ENCODE data around the gene BANF2. TPM values are rescaled to one million over a fixed set of nuclear protein-coding genes. Genes with fewer than 3 reads are reported as not detected.

BANF2 gene
- total and polyA plus RNA-seq, 2 of the 13 experiments (the other 11 are each of a cell fraction or from before 2014, with no cell fraction given), result 0.35 TPM; not detected in 1

DNA sequence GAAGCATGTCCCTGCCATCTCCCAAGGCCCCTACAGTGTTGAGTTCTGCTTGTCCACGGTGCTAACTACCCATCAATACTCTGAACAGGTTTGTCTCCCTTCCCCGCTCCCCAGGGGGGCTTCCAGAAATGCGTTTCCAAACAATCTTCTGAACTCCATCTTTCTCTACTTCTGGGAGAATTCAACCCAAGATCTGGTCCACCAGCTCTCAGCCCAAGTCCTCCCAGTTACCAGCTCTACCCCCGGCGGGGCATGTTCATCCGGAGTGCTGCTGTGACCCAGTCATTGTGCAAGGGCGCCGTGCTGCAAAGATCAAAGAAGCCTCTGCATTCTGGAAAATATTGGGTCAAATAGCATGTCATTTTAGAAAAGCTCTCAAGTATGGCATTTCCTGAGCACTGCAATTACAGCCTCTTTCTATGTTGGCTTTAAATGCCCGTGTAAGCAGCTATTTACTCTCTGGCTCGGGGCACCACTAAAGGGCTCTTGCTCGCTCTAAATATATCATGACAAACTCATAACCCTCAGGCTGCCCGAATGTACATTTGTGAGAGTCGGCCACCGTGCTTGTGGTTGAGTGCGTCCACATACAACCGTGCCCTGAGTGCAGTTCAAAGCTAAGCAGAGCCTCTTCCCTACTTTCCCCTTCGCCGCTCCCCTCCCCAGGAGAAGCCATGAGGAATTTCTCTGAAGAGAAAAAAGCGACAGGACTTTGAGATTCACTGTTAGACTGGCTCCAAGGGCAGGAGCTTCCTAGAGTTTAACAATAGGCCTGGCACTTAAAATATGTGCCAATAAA lies 71.6 kb downstream of the BANF2 start (continued):
- TF ChIP-seq SMYD3 (CRISPR knock-in tag; IDR thresholded peaks at IDR 0.05) (no peak), ZNF331 (CRISPR knock-in tag; IDR thresholded peaks at IDR 0.05) (peak; percentile 74; the same call in 1 of the 2 replicates), MAFK (conservative IDR thresholded peaks at IDR 0.05 in 1 of 2, IDR thresholded peaks at IDR 0.05 in 1 of 2; ENCODE audit: low read length in 2 of 2) (no peak), U2AF1 (optimal IDR thresholded peaks at IDR 0.05; ENCODE audit: low read depth, low read length) (peak; percentile 74), HIVEP1 (CRISPR knock-in tag; IDR thresholded peaks at IDR 0.05) (peak; percentile 54; the same call in 1 of the 2 replicates), HDAC2 (CRISPR knock-in tag; IDR thresholded peaks at IDR 0.05) (peak; percentile 93), ZBTB34 (CRISPR knock-in tag; IDR thresholded peaks at IDR 0.05) (peak; percentile 61; the same call in 1 of the 2 replicates), ZNF446 (CRISPR knock-in tag; IDR thresholded peaks at IDR 0.05) (peak; percentile 84; the same call in 1 of the 2 replicates), FOXJ3 (CRISPR knock-in tag; IDR thresholded peaks at IDR 0.05; ENCODE audit: borderline replicate concordance) (peak; percentile 65; the same call in 1 of the 2 replicates), HDAC1 (CRISPR knock-in tag; IDR thresholded peaks at IDR 0.05) (peak; percentile 85), SSRP1 (CRISPR knock-in tag; IDR thresholded peaks at IDR 0.05) (no peak), TCF12 (IDR thresholded peaks at IDR 0.05) (no peak), TCF12 (CRISPR knock-in tag; IDR thresholded peaks at IDR 0.05) (peak; percentile 62; the same call in 1 of the 2 replicates), ETV5 (CRISPR knock-in tag; IDR thresholded peaks at IDR 0.05; ENCODE audit: borderline replicate concordance) (peak; percentile 94), ZNF253 (CRISPR knock-in tag; IDR thresholded peaks at IDR 0.05; ENCODE audit: borderline replicate concordance) (no peak), TAF15 (IDR thresholded peaks at IDR 0.05; ENCODE audit: low read depth, low read length, poor library complexity, severe bottlenecking) (no peak), HIC2 (CRISPR knock-in tag; IDR thresholded peaks at IDR 0.05; ENCODE audit: low read depth) (peak; percentile 79), ZNF460 (CRISPR knock-in tag; IDR thresholded peaks at IDR 0.05; ENCODE audit: borderline replicate concordance) (no peak), PAF1 (CRISPR knock-in tag; IDR thresholded peaks at IDR 0.05) (no peak), PPARG (CRISPR knock-in tag; conservative IDR thresholded peaks at IDR 0.05) (peak; percentile 89)
- TF ChIP-seq, protein P1, sequence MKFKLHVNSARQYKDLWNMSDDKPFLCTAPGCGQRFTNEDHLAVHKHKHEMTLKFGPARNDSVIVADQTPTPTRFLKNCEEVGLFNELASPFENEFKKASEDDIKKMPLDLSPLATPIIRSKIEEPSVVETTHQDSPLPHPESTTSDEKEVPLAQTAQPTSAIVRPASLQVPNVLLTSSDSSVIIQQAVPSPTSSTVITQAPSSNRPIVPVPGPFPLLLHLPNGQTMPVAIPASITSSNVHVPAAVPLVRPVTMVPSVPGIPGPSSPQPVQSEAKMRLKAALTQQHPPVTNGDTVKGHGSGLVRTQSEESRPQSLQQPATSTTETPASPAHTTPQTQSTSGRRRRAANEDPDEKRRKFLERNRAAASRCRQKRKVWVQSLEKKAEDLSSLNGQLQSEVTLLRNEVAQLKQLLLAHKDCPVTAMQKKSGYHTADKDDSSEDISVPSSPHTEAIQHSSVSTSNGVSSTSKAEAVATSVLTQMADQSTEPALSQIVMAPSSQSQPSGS (CRISPR knock-in tag; IDR thresholded peaks at IDR 0.05), result peak; percentile 62
- TF ChIP-seq, protein P2, sequence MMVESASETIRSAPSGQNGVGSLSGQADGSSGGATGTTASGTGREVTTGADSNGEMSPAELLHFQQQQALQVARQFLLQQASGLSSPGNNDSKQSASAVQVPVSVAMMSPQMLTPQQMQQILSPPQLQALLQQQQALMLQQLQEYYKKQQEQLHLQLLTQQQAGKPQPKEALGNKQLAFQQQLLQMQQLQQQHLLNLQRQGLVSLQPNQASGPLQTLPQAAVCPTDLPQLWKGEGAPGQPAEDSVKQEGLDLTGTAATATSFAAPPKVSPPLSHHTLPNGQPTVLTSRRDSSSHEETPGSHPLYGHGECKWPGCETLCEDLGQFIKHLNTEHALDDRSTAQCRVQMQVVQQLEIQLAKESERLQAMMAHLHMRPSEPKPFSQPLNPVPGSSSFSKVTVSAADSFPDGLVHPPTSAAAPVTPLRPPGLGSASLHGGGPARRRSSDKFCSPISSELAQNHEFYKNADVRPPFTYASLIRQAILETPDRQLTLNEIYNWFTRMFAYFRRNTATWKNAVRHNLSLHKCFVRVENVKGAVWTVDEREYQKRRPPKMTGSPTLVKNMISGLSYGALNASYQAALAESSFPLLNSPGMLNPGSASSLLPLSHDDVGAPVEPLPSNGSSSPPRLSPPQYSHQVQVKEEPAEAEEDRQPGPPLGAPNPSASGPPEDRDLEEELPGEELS (CRISPR knock-in tag; IDR thresholded peaks at IDR 0.05), result peak; percentile 85
- TF ChIP-seq, protein P3, sequence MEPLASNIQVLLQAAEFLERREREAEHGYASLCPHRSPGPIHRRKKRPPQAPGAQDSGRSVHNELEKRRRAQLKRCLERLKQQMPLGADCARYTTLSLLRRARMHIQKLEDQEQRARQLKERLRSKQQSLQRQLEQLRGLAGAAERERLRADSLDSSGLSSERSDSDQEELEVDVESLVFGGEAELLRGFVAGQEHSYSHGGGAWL (CRISPR knock-in tag; IDR thresholded peaks at IDR 0.05), result peak; percentile 49; the same call in 1 of the 2 replicates

Data from HepG2 (cell line).